ENCODE data around the gene PRDM16.
A peak's percentile ranks its signal among the peaks of the same experiment; 100 is the strongest.

The PRDM16 gene

GRCh38 chr1:3306583-3307291 lies 237.7 kb downstream of the PRDM16 start:
- no peak for DNase-seq (ENCODE audit: low spot score)

- DNase-seq (ENCODE audit: low spot score), result no peak
Observed at GRCh38 chr1:3307359-3307758, 238.4 kb downstream of the PRDM16 start.

DNA sequence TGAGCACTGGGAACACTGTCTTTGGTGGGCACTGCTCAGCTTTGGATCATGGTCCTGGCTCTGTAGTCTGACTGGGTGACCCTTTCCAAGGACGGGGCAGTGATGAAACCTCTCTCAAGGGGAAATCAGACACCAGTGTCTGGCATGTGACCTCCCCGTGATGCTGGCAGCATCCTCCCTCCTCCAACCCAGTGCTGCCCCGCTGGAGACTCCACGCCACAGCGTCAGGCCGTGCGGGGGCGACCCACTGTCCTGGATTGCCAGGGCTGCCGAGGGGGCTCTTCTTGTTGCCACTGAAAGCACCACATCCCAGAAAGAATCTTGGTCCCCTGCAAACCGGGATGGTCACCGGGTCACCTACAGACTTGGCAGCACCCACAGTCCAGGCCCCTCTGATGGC lies 239.1 kb downstream of the PRDM16 start:
- no peak for DNase-seq (ENCODE audit: low spot score)

DNA sequence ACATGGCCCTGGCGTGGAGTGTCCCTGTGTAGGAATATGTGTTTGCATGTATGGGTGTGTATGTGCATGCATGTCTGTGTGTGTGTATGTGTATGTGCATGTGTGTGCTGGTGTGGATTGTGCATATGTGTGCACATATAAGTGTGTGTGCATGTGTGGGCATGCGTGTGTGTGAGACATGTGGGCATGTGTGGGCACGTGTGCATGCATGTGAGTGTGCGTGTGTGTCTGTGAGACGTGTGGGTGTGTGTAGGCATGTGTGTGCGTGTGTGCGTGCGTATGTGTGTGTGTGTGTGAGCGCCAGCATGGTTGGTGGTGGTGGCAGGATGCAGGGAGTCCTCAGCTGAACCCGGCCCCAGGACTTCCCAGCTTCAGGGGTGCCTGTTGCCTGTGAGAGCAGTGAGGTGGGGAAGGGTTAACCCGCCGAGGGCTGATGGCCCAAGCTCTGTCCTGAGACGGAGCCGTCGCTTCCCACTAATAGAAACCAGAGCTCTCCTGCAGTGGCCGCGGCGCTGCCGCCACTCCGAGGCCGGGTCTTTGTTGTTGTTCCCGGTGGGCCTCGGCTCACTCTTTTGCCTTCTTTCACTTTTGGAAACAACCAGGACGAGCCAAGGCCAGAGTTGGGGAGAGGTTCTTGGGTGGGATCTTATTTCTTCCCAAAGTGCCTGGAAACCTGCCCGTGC lies 241.9 kb downstream of the PRDM16 start:
- DNase-seq (ENCODE audit: low spot score), result no peak

- DNase-seq (ENCODE audit: low spot score), result no peak
Observed at GRCh38 chr1:3311711-3312110, 242.7 kb downstream of the PRDM16 start.

DNA sequence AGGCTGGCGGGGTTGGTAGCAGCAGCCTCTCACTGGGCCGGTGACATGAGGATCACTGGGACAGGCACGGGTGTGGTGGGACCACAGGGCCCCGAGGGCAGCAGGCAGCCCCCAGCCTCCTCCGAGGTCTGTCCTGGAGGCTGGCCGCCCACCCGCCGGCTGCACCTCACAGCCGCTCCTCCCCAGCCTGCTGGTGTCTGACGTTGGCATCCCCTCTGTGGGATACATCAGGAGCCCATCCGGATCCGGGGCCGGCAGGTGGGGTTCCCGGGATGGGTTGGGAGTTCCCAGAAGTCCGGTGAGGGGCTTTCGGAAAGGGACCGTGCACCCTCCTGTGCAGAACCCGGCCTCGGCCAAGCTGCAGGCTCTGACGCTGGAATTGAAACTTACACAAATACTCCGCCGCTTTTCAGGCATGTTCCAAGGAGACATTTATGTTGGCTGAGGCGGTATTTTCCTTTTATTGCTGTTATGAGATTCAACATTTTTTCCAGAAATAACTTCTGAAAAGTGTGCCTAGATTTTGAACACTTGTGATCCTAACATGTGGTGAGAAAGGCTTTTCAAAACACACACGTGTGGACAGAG lies 243.4 kb downstream of the PRDM16 start:
- DNase-seq (ENCODE audit: low spot score), result no peak

- peak; percentile 58 for DNase-seq (ENCODE audit: low spot score)
Observed at GRCh38 chr1:3312898-3313575, 244.0 kb downstream of the PRDM16 start.

DNA sequence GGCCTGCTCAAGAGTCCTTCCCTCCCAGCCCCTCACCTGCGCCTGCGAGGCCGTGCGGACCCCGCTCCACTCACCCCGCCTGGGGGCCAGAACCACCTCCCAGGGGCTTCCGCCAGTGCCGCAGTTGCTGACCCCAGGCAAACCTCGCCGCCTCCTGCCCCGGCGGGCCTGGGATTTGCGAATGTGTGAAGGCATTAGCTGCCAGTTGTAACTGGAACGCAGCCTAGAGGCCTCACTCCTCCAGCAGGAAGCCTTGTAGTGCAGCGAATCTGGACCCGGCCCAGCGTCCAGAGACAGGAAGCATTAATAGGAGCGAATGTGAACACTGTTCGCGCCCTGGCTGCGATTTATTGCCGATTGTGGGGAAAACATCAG lies 244.6 kb downstream of the PRDM16 start:
- no peak for DNase-seq (ENCODE audit: low spot score)

DNA sequence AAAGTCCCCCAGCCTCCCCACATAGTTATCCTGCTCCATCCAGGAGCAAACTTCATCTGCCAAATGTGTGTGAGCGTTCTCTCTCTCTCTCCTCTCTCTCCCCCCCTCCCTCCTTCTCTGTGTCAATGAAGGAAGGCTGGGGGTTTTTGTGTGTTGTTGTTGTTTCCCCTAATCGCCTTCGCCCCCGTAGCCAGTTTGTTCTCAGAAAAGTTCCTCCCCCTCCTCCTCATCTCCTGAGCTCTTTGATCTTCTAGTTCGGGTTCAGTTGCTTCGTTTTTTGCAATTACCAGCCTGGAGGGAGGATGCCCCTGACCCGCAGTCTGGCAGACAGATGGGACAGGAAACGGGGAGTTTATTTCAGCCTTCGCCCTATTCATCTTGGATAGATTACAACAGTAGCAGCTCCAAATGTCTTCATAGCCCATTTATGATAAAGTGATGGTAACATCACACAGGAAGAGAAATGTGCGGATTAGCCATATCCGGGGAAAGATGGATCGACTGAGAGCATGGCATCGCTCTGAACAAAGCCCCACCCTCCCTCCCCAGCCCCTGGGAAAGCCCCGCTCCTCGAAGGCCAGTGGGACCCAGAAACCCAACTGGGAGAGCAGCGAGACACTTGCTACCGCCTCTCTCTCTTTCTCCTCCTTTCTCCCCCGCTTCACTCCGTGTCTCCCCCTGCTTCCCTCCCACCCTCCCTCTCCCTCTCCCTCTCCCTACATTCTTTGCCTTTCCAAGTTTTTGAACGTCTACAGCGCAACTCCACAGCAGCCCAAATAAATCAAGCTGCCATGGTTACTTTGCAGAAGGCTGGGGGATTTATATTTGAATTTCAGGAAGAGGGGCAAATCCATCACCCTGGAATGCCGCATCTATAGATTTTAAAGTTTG lies 245.7 kb downstream of the PRDM16 start:
- DNase-seq (ENCODE audit: low spot score), result no peak

DNA sequence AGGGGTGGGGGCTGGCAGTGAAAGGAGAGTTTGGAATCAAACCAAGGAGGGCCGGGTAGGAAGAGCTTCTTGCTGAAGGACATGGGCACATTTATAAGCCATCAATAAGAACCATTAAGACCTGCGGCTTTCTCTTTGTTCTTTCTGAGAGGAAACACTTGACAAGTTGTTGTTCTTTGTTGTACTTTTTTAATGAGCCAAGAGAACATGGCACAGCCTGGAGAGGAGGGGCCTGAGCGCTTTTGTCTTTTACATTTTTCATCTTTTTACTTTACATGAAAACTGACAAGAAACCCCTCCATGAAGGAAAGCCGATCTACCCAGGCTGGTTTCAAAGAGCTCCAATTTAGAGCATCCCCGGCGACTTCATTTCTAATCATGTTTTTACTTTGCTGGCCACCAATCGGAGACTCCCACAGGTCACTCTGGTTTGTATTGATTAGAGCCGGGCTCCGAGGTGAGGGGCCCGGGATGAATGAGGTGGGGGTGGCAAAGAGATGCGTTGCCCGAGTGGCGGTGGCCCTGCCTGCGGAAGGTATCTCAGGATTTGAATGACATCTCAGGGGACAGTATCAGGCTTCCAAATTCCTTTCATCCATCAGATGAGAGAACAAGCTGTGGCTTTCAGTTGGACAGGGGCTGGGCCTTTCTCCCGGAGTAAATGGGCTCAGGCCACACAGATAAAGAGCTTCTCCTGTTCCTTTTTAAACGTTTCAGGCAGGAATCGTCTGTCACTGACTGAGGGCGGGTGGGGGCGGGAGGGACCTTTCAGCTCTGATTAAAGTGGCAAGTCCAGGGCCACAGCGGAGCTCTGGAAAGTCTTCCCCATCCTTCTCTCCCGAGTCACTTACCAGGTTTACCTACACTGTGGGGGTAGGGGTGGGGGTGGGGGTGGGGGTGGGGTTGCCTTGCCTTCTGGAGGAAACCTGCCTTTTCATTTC lies 246.7 kb downstream of the PRDM16 start:
- no peak for DNase-seq (ENCODE audit: low spot score)

DNA sequence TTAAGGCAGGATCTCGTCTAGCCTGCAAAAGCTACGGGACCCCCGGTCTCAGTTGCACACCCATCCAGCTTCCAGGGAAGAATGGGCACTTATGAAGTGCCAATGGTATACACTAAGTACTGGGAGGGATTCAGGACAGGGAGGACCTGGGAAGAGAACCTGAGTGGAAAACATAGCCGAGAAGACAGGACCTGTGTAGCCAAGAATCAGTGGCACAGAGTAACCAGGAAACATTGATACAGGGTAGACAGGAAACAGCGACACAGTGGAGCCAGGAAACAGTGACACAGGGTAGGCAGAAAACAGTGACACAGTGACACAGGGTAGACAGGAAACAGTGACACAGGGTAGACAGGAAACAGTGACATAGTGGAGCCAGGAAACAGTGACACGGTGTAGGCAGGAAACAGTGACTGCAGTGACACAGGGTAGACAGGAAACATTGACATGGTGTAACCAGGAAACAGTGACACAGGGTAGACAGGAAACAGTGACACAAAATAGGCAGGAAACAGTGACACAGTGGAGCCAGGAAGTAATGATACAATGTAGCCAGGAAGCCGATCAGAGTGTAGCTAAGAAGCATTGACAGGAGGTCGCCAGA lies 247.4 kb downstream of the PRDM16 start:
- DNase-seq (ENCODE audit: low spot score), result no peak

- no peak for DNase-seq (ENCODE audit: low spot score)
Observed at GRCh38 chr1:3317456-3317855, 248.5 kb downstream of the PRDM16 start.

GRCh38 chr1:3318329-3318728 lies 249.3 kb downstream of the PRDM16 start:
- DNase-seq (ENCODE audit: low spot score), result no peak

DNA sequence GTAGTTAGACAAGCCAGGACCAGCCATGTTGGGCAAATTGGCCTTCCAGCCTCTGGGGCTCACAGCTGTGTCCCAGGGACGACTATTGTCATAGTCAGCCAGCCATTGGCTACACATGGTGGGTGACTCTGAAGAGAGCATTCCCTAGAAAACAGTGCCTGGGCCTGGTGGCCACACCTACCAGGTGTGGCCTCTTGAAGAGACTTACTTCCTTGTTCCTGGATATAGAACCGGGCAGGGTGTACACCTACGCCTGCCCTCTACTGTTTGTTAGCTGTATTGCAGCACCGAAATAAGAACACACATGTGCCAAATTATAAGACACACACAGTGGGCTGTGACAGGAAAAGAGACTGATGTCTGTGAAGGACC lies 250.9 kb downstream of the PRDM16 start:
- DNase-seq (ENCODE audit: low spot score), result peak; percentile 51

DNA sequence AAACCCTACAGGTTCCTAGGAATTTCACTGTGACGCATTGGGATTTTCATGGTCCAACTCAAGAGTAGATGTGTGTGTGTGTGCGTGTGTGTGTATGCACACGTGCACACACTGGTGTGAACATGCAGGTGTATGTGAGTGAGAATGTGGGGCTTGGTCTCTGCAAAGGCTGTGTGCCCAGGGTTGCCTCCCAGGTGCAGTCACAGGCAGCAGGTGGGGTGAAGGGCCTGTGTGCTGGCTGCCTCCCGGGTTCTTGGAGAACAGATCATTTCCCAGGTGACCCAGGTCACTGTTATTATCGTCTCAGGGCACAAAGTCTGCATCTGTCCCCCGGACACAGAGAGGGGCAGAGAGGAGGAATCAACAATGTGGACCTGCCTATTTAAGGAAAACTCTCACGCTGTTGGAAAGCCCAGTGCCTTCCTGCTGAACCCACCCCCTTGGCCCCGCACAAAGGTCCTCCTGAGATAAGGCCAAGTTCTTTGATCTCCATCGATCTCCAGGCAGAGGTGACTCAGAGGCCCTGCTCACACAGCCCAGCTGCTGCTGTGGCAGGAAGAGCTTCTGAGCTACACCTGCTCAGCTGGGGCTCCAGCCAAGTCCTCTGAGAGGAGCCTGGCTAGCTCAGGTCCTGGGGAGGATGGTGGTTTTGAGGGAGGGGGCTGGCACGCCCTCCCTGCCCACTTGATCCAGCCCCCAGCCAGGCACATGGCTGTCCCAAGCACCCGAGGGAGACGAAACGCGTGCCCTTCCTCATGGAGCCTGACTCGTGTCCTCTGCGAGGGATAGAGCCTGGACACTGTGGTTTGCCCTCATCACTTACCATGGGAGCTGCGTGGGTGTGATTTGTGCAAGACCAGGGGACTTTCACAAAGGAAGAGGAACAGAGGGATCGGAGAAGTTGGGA lies 251.5 kb downstream of the PRDM16 start:
- no peak for DNase-seq (ENCODE audit: low spot score)

GRCh38 chr1:3321559-3322449 lies 252.8 kb downstream of the PRDM16 start:
- DNase-seq (ENCODE audit: low spot score), result no peak

GRCh38 chr1:3322450-3323020 lies 253.5 kb downstream of the PRDM16 start:
- no peak for DNase-seq (ENCODE audit: low spot score)
